ENCODE results near the gene NME8.

DNA sequence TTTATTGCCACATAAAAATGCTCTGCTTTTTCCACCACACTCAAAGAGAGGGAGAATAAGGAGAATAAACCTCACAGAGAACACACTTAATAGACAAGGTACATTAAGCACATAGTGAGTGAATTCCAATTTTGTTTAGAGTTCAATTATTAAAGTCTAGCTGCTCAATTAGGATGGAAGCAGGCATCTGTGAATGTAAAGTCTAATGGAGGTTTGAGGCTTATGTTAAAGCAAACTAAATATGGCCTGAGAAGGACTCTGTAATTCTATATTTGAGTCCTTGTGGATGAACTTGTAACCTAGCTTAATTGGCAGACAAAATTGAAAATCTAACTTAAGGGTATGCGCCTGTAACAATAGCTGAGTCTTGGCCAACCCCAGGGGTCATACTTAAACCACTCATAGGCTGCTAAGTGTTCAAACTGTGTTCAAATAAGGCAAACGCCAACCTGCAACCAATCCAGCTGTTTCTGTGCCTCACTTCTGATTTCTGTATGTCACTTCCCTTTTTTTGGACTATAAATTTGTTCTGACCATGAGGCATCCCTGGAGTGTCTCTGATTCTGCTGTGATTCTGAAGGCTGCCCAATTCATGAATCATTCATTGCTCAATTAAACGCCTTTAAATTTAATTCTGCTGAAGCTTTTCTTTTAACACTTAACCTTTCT is 31.3 kb upstream of the NME8 start:
- TF ChIP-seq POLR2A (IDR thresholded peaks at IDR 0.05; ENCODE audit: low read depth, low read length) (no peak), SMC3 (IDR thresholded peaks at IDR 0.05; ENCODE audit: low read depth, low read length) (no peak), MXI1 (IDR thresholded peaks at IDR 0.05; ENCODE audit: borderline replicate concordance, low read depth, low read length) (no peak), CEBPB (IDR thresholded peaks at IDR 0.05; ENCODE audit: low read depth, low read length) (no peak), RAD21 (IDR thresholded peaks at IDR 0.05; ENCODE audit: low read length) (no peak), MAFK (IDR thresholded peaks at IDR 0.05; ENCODE audit: low read depth, low read length) (no peak), BHLHE40 (IDR thresholded peaks at IDR 0.05; ENCODE audit: low read depth, low read length) (no peak), MAZ (IDR thresholded peaks at IDR 0.05; ENCODE audit: borderline replicate concordance, low read depth, low read length) (no peak), RFX5 (IDR thresholded peaks at IDR 0.05; ENCODE audit: low read depth, low read length) (no peak), RCOR1 (IDR thresholded peaks at IDR 0.05; ENCODE audit: insufficient replicate concordance, low read length) (no peak), NFE2L2 (IDR thresholded peaks at IDR 0.05; ENCODE audit: low read depth, low read length) (no peak)
- TF ChIP-seq, protein P1, sequence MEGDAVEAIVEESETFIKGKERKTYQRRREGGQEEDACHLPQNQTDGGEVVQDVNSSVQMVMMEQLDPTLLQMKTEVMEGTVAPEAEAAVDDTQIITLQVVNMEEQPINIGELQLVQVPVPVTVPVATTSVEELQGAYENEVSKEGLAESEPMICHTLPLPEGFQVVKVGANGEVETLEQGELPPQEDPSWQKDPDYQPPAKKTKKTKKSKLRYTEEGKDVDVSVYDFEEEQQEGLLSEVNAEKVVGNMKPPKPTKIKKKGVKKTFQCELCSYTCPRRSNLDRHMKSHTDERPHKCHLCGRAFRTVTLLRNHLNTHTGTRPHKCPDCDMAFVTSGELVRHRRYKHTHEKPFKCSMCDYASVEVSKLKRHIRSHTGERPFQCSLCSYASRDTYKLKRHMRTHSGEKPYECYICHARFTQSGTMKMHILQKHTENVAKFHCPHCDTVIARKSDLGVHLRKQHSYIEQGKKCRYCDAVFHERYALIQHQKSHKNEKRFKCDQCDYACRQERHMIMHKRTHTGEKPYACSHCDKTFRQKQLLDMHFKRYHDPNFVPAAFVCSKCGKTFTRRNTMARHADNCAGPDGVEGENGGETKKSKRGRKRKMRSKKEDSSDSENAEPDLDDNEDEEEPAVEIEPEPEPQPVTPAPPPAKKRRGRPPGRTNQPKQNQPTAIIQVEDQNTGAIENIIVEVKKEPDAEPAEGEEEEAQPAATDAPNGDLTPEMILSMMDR (conservative IDR thresholded peaks at IDR 0.05; ENCODE audit: low read depth, low read length) = no peak
- TF ChIP-seq, protein P2, sequence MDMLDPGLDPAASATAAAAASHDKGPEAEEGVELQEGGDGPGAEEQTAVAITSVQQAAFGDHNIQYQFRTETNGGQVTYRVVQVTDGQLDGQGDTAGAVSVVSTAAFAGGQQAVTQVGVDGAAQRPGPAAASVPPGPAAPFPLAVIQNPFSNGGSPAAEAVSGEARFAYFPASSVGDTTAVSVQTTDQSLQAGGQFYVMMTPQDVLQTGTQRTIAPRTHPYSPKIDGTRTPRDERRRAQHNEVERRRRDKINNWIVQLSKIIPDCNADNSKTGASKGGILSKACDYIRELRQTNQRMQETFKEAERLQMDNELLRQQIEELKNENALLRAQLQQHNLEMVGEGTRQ (IDR thresholded peaks at IDR 0.05; ENCODE audit: low read depth, low read length) = no peak

All from IMR-90 (cell line).